Ascending aorta (tissue), 2 donors: ENCODE measurements around the gene PKIG. TPM values are rescaled to one million over a fixed set of nuclear protein-coding genes. Genes with fewer than 3 reads are reported as not detected.

Source experiments
- DNase-seq, 2 donors: peaks; one replicate each; pipeline ENCODE4 v3.0.0-alpha.2; 2019; ENCODE audit warnings: low spot score in 2 of 2
- H3K27ac ChIP-seq, 2 donors: fragments of 200-600 bp; sonication (generic); one replicate each; pipeline ENCODE4 v1.5.1; 2016 to 2017; ENCODE audit warnings: mild to moderate bottlenecking in 1 of 2
- H3K27me3 ChIP-seq: fragments of 200-600 bp; sonication (generic); one replicate; pipeline ENCODE4 v1.5.1; 2017
- H3K36me3 ChIP-seq, 2 donors: fragments of 200-600 bp; sonication (generic); one replicate each; pipeline ENCODE4 v1.5.1; 2016
- H3K4me1 ChIP-seq, 2 donors: fragments of 200-600 bp; sonication (generic); one replicate each; pipeline ENCODE4 v1.5.1; 2016 to 2017; ENCODE audit warnings: mild to moderate bottlenecking in 1 of 2
- H3K4me3 ChIP-seq, 2 donors: fragments of 200-600 bp; sonication (generic); one replicate each; pipeline ENCODE4 v1.5.1; 2016 to 2017; ENCODE audit warnings: mild to moderate bottlenecking in 1 of 2
- H3K9me3 ChIP-seq, 2 donors: fragments of 200-600 bp; sonication (generic); one replicate each; pipeline ENCODE4 v1.5.1; 2016
- intact Hi-C: fragments of 100-400 bp; cut with DNase I; formaldehyde crosslinking; loops from one replicate; pipeline ENCODE4 v1.15.1; 2023
- total RNA-seq: library from RNA; depleted of rRNA; stranded (reverse); fragments of >200 nt; gene quantifications from one replicate; pipeline ENCODE4 v1.1.0, GENCODE V29; 2016
- TF ChIP-seq, protein P1 (sequence below), 3 experiments: fragments of 200-600 bp in 2 of 3; fragments of 450-650 bp in 1 of 3; sonication (generic) in 2 of 3; IDR thresholded peaks; one replicate each; pipeline ENCODE4 v1.5.1; 2016 to 2019; ENCODE audit warnings: antibody characterized with exemption in 3 of 3, mild to moderate bottlenecking in 1 of 3, moderate library complexity in 1 of 3

The PKIG gene
- total RNA-seq, 1 donor from 2014 or later, result 84.7 TPM

DNA sequence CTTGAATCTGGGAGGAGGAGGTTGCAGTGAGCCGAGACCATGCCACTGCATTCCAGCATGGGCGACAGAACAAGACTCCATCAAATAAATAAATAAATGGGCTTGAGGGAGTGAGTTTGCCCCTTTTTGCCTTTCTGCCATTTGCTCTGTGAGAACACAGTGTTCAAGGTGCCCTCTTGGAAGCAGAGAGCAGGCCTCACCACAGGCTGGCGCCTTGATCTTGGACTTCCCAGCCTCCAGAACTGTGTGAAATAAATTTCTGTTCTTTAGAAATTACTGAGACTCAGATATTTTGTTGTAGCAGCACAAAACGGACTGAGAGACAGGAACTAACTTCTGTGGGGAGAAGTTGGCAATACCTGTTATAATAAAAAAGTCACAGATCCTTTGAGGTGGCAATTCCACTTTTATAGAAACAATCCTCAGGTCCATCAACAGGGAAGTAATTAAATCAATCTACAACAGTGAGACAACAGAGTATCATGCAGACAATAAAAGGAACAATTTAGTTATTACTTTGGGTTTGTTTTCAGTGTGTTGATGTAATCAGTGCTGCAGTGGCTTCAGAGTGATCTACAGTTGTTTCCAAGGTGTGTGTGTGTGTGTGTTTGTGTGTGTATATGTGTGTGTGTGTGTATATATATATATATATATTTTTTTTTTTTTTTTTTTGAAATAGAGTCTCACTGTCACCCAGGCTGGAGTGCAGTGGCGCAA, 24.5 kb downstream of the PKIG start:
- Histone ChIP-seq H3K9me3 (no peaks in the 10 kb centered on the region), H3K27ac (no peak overlapping the region), H3K36me3 (no peaks in the 10 kb centered on the region), H3K27me3 (no peaks in the 10 kb centered on the region), H3K4me1 (peaks cover 6 to 26% of the 10 kb centered on the region in 2 donors), H3K4me3 (no peak overlapping the region)
- TF ChIP-seq, protein P1, sequence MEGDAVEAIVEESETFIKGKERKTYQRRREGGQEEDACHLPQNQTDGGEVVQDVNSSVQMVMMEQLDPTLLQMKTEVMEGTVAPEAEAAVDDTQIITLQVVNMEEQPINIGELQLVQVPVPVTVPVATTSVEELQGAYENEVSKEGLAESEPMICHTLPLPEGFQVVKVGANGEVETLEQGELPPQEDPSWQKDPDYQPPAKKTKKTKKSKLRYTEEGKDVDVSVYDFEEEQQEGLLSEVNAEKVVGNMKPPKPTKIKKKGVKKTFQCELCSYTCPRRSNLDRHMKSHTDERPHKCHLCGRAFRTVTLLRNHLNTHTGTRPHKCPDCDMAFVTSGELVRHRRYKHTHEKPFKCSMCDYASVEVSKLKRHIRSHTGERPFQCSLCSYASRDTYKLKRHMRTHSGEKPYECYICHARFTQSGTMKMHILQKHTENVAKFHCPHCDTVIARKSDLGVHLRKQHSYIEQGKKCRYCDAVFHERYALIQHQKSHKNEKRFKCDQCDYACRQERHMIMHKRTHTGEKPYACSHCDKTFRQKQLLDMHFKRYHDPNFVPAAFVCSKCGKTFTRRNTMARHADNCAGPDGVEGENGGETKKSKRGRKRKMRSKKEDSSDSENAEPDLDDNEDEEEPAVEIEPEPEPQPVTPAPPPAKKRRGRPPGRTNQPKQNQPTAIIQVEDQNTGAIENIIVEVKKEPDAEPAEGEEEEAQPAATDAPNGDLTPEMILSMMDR (IDR thresholded peaks at IDR 0.05), result no peak
- no peak for DNase-seq
- intact Hi-C loops, result no loop called here

DNA sequence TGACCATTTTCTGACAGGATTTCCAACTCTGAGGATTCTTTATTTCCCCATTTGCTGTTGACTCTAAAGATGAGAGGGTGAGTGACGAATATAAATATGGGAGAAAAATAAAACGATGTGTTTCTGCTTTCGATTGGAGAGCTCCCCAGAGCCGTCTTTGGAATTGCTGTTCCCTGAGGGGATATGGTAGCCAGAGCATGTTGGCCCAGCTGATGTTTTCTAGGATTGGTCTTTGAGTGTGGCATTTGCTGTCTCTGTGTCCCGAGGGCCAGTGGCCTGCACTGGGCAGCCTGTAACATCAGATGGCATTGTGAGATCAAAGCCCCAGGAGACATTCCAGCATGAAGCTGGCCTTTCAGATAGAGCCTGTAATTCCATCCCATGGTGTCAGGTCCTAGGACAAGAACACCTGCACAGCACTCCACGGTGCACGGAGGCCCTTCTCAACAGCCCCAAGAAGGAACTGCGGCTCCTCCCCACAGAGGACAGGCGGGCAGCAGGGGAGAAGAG, 26.7 kb downstream of the PKIG start:
- H3K4me1 ChIP-seq, result peaks cover 0 to 13% of the 10 kb centered on the region in 2 donors
- no peak for DNase-seq
- intact Hi-C loops, result no loop called here
- H3K9me3 ChIP-seq, result no peaks in the 10 kb centered on the region
- TF ChIP-seq, protein P1 (IDR thresholded peaks at IDR 0.05), result no peak
- H3K27me3 ChIP-seq, result no peaks in the 10 kb centered on the region
- H3K36me3 ChIP-seq, result no peaks in the 10 kb centered on the region
- H3K27ac ChIP-seq, result peak overlapping the region; percentile 83 to 88
- peak overlapping the region; percentile 15 to 51 for H3K4me3 ChIP-seq

DNA sequence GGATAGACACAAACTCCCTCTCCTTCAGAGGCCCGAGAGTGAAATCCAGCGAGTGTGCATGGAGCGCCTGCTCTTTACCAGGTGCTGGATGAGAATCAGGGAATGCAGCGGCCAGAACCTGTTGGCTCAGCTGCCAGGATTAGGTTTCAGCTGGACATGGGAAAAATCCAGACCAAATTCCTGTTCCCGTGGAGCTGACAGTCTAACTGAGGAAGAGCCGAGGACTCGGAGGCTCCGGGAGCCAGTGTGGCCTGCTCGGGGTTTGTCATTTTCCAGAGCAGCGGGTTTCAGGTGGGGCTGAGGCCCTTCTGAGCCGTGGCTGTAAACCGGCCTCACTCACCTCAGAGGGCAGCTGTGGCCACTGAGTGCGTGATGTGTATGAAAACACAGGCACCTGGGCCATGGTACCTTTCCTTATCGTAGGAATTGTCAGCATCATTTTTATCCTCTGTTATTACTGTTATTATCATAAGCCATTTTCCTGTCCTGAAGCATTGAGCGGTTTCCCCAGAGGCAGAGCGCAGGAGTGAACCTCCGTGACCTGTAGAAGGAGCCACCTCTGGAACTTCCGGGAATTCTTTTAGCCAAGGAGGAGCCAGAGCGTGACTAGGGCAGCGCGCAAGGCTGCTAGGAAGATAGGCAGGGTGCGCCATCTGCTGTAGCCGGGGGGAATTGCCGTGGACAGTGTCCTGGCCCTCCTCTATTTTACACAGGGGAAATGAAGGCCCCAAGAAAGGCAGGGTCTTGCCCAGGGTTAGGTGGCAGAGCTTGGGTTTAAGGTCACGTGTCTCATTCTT, 27.3 kb downstream of the PKIG start:
- Histone ChIP-seq H3K9me3 (no peaks in the 10 kb centered on the region), H3K36me3 (no peaks in the 10 kb centered on the region), H3K4me1 (peaks cover 5 to 20% of the 10 kb centered on the region in 2 donors), H3K27ac (peak overlapping the region; percentile 83 to 88), H3K27me3 (no peaks in the 10 kb centered on the region), H3K4me3 (peak overlapping the region; percentile 15 to 51)
- intact Hi-C loops, result loop anchor here (1.0 to 10.0 kb wide), 6 partner anchors 78 to 295 kb away; partner anchors contain the start of genes FITM2 and TTPAL
- TF ChIP-seq, protein P1 (IDR thresholded peaks at IDR 0.05), result peak; percentile 98
- peak in 1 of 2 donors; percentile 95 for DNase-seq

DNA sequence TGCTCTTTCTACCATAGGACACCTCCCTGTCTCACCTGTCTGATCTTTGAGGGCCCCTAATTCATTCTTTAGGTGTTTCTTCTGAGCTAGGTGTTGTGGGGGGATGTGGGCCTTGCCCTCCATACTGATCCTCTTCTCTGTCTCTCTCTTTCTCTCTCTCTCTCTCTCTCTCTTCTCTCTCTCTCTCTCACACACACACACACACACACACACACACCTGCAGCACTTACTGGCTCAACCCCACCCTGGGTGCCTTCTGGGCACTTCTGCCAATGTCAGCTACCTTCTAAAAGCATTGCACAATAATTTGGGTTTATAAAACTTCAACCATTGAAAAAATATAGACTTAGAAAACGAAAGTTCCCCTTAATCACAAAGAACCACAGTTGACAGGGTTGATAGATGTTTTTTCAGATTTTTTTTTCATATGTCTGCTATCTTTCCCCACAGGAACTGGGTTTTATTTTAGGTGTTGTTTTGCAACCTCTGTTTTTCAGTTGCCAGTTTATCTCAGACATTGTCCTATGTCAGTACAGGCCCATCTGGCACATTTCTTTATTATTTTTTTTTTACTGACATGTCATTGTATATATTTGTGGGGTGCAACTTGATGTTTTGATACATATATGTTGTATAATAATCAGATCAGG, 28.1 kb downstream of the PKIG start:
- Histone ChIP-seq H3K4me1 (peaks cover 12 to 26% of the 10 kb centered on the region in 2 donors), H3K4me3 (no peak overlapping the region), H3K27ac (peak overlapping the region in 1 of 2 donors; percentile 88), H3K27me3 (no peaks in the 10 kb centered on the region), H3K9me3 (no peaks in the 10 kb centered on the region), H3K36me3 (no peaks in the 10 kb centered on the region)
- no peak for DNase-seq
- TF ChIP-seq, protein P1 (IDR thresholded peaks at IDR 0.05), result no peak
- intact Hi-C loops, result loop anchor here (1.0 to 10.0 kb wide), 6 partner anchors 79 to 296 kb away; partner anchors contain the start of genes FITM2 and TTPAL

DNA sequence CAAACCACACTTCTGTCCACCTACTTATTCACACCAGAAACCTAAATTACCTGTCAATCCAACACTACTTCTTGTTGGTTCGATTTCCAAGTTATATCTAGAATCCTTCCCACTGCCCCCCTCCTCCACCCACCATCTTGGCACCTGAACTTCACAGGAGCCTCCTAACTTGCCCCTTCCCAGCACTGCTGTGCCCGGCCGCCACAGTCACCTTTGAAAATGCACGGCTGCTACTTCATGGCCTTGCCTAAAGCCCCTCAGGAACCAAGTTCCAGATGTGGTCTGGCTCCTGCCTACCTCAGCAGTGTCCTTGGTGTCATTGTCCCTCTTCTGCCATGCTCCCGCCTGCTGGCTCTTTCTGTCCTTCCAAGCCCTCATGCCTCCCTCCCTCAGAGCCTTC, 31.2 kb downstream of the PKIG start:
- TF ChIP-seq, protein P1 (IDR thresholded peaks at IDR 0.05), result no peak
- no peak for DNase-seq

More for the DNA sequence above, 31.2 kb downstream of the PKIG start:
- peaks cover 13 to 25% of the 10 kb centered on the region in 2 donors for H3K36me3 ChIP-seq
- peaks cover 22 to 41% of the 10 kb centered on the region in 2 donors for H3K4me1 ChIP-seq
- H3K9me3 ChIP-seq, result no peaks in the 10 kb centered on the region
- no peaks in the 10 kb centered on the region for H3K27me3 ChIP-seq
- H3K27ac ChIP-seq, result peak overlapping the region; percentile 36 to 78
- intact Hi-C loops, result loop anchor here (10.0 kb wide), 2 partner anchors 251 to 299 kb away; partner anchors contain the start of gene FITM2
- H3K4me3 ChIP-seq, result no peak overlapping the region
